Spleen (tissue), 11 donors: ENCODE data around the gene MACROD2. TPM values are rescaled to one million over a fixed set of nuclear protein-coding genes. Genes with fewer than 3 reads are reported as not detected.

Experiments
- DNase-seq: peaks from one replicate; pipeline ENCODE4 v3.0.0-alpha.2; 2020
- H3K27ac ChIP-seq, 8 donors: fragments of 200-600 bp; sonication (generic) in 7 of 8; 1 replicate in 4 of 8; 2 replicates in 4 of 8; pipeline versions ENCODE4 v1.5.0 to v1.8.0; 2016 to 2021; ENCODE audit warnings: inconsistent platforms in 4 of 8, mild to moderate bottlenecking in 4 of 8, moderate library complexity in 1 of 8
- H3K27me3 ChIP-seq, 7 donors: fragments of 200-600 bp; sonication (generic) in 6 of 7; replicated peaks in 1 of 7; 1 replicate in 4 of 7; 2 replicates in 3 of 7; pipeline versions ENCODE4 v1.5.0 to v1.8.0; 2016 to 2021; ENCODE audit warnings: inconsistent platforms in 3 of 7, mild to moderate bottlenecking in 1 of 7
- H3K36me3 ChIP-seq, 6 donors: fragments of 200-600 bp; sonication (generic) in 5 of 6; 1 replicate in 4 of 6; 2 replicates in 2 of 6; pipeline versions ENCODE4 v1.5.0 to v1.8.0; 2016 to 2021; ENCODE audit warnings: inconsistent platforms in 2 of 6
- H3K4me1 ChIP-seq, 6 donors: fragments of 200-600 bp; sonication (generic) in 5 of 6; 1 replicate in 3 of 6; 2 replicates in 3 of 6; pipeline versions ENCODE4 v1.5.0 to v1.8.0; 2016 to 2021; ENCODE audit warnings: inconsistent platforms in 3 of 6
- H3K4me3 ChIP-seq, 8 donors: fragments of 200-600 bp; sonication (generic) in 7 of 8; 1 replicate in 4 of 8; 2 replicates in 4 of 8; pipeline versions ENCODE4 v1.5.0 to v1.8.0; 2016 to 2021; ENCODE audit warnings: inconsistent platforms in 4 of 8, mild to moderate bottlenecking in 4 of 8, moderate library complexity in 2 of 8
- H3K9me3 ChIP-seq, 8 donors: fragments of 200-600 bp; sonication (generic) in 7 of 8; 1 replicate in 4 of 8; 2 replicates in 4 of 8; pipeline versions ENCODE4 v1.5.0 to v1.8.0; 2016 to 2021; ENCODE audit warnings: inconsistent platforms in 4 of 8
- CTCF ChIP-seq, 11 experiments: fragments of 200-600 bp in 7 of 11; fragments of 450-650 bp in 4 of 11; sonication (generic) in 4 of 11; IDR thresholded peaks in 8 of 11; conservative IDR thresholded peaks in 3 of 11; 1 replicate in 7 of 11; 2 replicates in 4 of 11; pipeline versions ENCODE4 v1.4.0 to v1.8.0; 2016 to 2021; ENCODE audit warnings: antibody characterized with exemption in 11 of 11, inconsistent platforms in 4 of 11, mild to moderate bottlenecking in 1 of 11
- POLR2A ChIP-seq, 3 donors: fragments of 450-650 bp; IDR thresholded peaks; one replicate each; pipeline ENCODE4 v1.5.1; 2017; ENCODE audit warnings: antibody characterized with exemption in 3 of 3, mild to moderate bottlenecking in 1 of 3
- POLR2AphosphoS5 ChIP-seq, 3 donors: sonication (generic); formaldehyde crosslinking; IDR thresholded peaks; one replicate each; pipeline ENCODE4 v1.5.1; 2017; ENCODE audit warnings: antibody characterized with exemption in 3 of 3
- WGBS, 5 donors: extraction: QIAGEN DNeasy Blood & Tissue Kit in 3 of 5; methylation state at CpG; one replicate each; pipeline versions ENCODE4 v1.1.5 to v1.1.7; 2013 to 2018; 5-methylcytosine and 5-hydroxymethylcytosine counted together
- intact Hi-C: fragments of 100-400 bp; cut with DNase I; formaldehyde crosslinking; loops from one replicate; pipeline ENCODE4 v1.15.0; 2023; ENCODE audit warnings: low total_unique reads
- polyA plus RNA-seq, 3 donors: library from polyadenylated mRNA; stranded (reverse); fragments of 200-250 nt; gene quantifications; one replicate each; pipeline ENCODE4 v1.2.1, GENCODE V29; 2013
- total RNA-seq, 7 donors: library from RNA; depleted of rRNA in 3 of 7; stranded (reverse); fragments of >200 nt in 3 of 7; fragmentation: NEBNext Ultra II Directional in 4 of 7; extraction: Animal tissue kit (Norgen Biotek cat#: 25700) in 4 of 7; gene quantifications; one replicate each; pipeline versions ENCODE4 v1.1.0 to v1.2.1, GENCODE V29; 2016 to 2021
- donor health status: healthy with polysubstance abuse.
- donor health status: DM: no; HTN: no; CAD: no; lungs with moderate emphysema.
- donor health status: DM: no; HTN: no; CAD: no.
- donor health status: Bipolar disorder and iron deficiency.
- donor health status: healthy.
- donor health status: DM: no; HTN: no; CAD: no.
- donor health status: DM: yes; HTN: yes; CAD: no.

MACROD2 gene
- total and polyA plus RNA-seq, 10 donors: 1.5 to 4.7 (median 3.4) TPM

- 64 to 91% (median 82%) methylated on average over 4 of the region's 4 CpGs for WGBS, 5 donors
- H3K27ac ChIP-seq: no peak overlapping the region
- H3K27me3 ChIP-seq: peaks cover 0 to 2% (median 0%) of the 10 kb centered on the region in 7 donors
- no peaks in the 10 kb centered on the region for H3K9me3 ChIP-seq
- intact Hi-C loops: no loop called here
- TF ChIP-seq POLR2AphosphoS5 (IDR thresholded peaks at IDR 0.05) (no peak), POLR2A (IDR thresholded peaks at IDR 0.05) (no peak), CTCF (IDR thresholded peaks at IDR 0.05 in 8 of 11, conservative IDR thresholded peaks at IDR 0.05 in 3 of 11) (no peak)
- no peak overlapping the region for H3K4me3 ChIP-seq
- DNase-seq: no peak
- no peaks in the 10 kb centered on the region for H3K36me3 ChIP-seq
- no peaks in the 10 kb centered on the region for H3K4me1 ChIP-seq
These were observed 1633.6 kb downstream of the MACROD2 start for GRCh38 chr20:15628851-15629353.

- 63 to 76% (median 75%) methylated on average over 4 of the region's 4 CpGs for WGBS, 5 donors
- no peak for DNase-seq
- no peaks in the 10 kb centered on the region for H3K4me1 ChIP-seq
- H3K27ac ChIP-seq: no peak overlapping the region
- no peak overlapping the region for H3K4me3 ChIP-seq
- H3K9me3 ChIP-seq: no peaks in the 10 kb centered on the region
- intact Hi-C loops: no loop called here
- no peak for TF ChIP-seq CTCF (IDR thresholded peaks at IDR 0.05 in 8 of 11, conservative IDR thresholded peaks at IDR 0.05 in 3 of 11)
- no peak for TF ChIP-seq POLR2A (IDR thresholded peaks at IDR 0.05)
- no peak for TF ChIP-seq POLR2AphosphoS5 (IDR thresholded peaks at IDR 0.05)
- no peaks in the 10 kb centered on the region for H3K36me3 ChIP-seq
- H3K27me3 ChIP-seq: peaks cover 0 to 2% (median 0%) of the 10 kb centered on the region in 7 donors
These were observed 1635.0 kb downstream of the MACROD2 start for GRCh38 chr20:15630360-15630759.

GRCh38 chr20:15632680-15633079 is 1637.4 kb downstream of the MACROD2 start:
- Histone ChIP-seq H3K27me3 (peaks cover 0 to 2% (median 0%) of the 10 kb centered on the region in 7 donors), H3K4me3 (no peak overlapping the region), H3K27ac (no peak overlapping the region), H3K9me3 (no peaks in the 10 kb centered on the region), H3K4me1 (no peaks in the 10 kb centered on the region), H3K36me3 (no peaks in the 10 kb centered on the region)
- intact Hi-C loops: no loop called here
- 77 to 87% (median 81%) methylated on average over 3 of the region's 3 CpGs for WGBS, 5 donors
- no peak for DNase-seq
- TF ChIP-seq POLR2A (IDR thresholded peaks at IDR 0.05): no peak
- TF ChIP-seq CTCF (IDR thresholded peaks at IDR 0.05 in 8 of 11, conservative IDR thresholded peaks at IDR 0.05 in 3 of 11): no peak
- no peak for TF ChIP-seq POLR2AphosphoS5 (IDR thresholded peaks at IDR 0.05)

GRCh38 chr20:15634102-15634501 is 1638.8 kb downstream of the MACROD2 start:
- TF ChIP-seq CTCF (IDR thresholded peaks at IDR 0.05 in 8 of 11, conservative IDR thresholded peaks at IDR 0.05 in 3 of 11) (no peak), POLR2A (IDR thresholded peaks at IDR 0.05) (no peak), POLR2AphosphoS5 (IDR thresholded peaks at IDR 0.05) (no peak)
- WGBS, 5 donors: 77 to 94% (median 86%) methylated on average over 2 of the region's 2 CpGs
- H3K4me3 ChIP-seq: no peak overlapping the region
- no peak overlapping the region for H3K27ac ChIP-seq
- H3K27me3 ChIP-seq: peaks cover 0 to 2% (median 0%) of the 10 kb centered on the region in 7 donors
- no peak for DNase-seq
- H3K36me3 ChIP-seq: no peaks in the 10 kb centered on the region
- intact Hi-C loops: no loop called here
- H3K4me1 ChIP-seq: no peaks in the 10 kb centered on the region
- no peaks in the 10 kb centered on the region for H3K9me3 ChIP-seq
